CD4-positive, alpha-beta T cell treated with Interleukin-1 beta for 1 hour (primary cell): Measurements from ENCODE around the gene C15orf62.

Source experiments
- DNase-seq, 2 donors: peaks; one replicate each; pipeline ENCODE4 v3.0.0-alpha.2; 2020 to 2022

The C15orf62 gene

DNA sequence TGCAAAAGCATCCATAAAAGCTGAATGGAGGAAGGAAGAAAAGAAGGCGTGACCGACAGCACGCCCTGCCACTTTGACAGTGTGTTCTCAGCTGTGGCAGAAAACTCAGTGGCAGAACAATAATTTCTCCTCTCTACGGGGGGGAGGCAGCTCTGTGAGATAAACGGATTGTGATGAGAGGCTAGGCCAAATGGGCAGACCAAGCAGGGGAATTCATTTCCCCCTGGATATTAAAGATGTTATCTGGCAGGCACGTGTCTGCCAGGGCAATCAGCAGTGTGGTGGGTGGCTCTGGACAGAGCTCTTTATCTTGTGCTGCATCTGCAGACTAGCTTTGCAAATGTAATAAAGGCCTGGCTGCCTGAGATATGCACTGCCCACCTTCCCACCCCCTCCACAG is 12.8 kb upstream of the C15orf62 start:
- no peak for DNase-seq

DNA sequence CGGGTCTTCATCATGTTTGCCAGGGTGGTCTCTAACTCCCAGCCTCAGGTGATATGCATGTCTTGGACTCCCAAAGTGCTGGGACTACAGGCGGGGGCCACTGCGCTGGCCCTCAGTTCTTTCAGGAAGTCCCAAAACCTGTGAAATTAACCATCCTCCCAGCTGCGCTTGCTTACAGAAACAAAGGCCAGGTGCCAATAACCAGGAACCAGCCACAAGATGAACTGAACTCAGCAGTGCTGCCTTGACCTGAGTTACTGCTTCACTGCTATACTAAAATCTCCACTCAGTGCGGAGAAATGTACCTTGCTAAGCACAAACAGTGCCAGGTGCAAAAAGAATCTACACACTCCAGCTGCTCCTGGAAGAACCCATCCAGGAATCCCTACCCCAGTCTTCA is 9.8 kb upstream of the C15orf62 start:
- no peak for DNase-seq

GRCh38 chr15:40762919-40763800 is 6.6 kb upstream of the C15orf62 start:
- DNase-seq: peak; percentile 23 to 38

DNA sequence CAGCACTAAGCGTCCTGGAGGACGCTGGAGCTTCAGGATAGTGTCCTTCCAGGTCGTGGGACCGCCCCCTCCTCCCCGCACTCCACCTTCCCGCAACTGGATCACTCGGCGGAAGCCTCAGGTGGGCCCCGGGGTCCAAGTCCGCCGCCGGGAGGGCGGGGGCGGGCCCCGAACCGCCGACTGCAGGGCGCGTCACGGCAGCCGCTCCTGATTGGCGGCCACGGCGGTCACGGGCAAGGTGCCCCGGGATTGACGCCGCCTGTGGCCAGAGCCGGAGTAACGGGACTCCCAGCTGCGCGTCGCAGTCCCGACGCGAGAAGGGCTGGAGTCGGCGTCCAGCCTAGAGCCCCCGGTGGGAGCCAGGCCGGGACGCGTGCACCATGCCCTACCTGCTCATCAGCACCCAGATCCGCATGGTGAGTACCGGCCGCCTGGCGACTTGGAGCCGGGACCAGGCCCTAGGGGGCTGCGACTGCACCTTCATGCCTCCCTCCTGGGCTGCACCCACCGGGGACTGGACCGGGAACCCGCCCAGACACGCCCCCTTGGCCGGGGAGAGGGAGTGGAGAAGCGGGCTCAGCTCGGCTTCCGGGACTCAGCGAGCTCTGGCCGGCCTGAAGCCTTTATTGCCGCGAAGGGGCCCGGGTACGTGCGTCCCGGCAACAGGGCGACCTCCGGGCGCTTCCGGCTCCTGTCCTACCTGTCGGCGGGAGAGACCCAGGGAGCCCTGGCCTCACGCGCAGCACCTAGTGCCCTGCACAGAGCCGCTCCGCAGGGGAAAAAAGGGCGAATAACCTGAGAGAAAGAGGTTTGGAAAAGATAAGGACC is 5.8 kb upstream of the C15orf62 start, which contains the start of gene GCHFR:
TSS of gene GCHFR (plus strand) at position 268 of the 828 bp plus-strand sequence. CDS start at position 381, 113 bp downstream.
- DNase-seq: peak; percentile 63 to 73

- no peak for DNase-seq
Observed at GRCh38 chr15:40764629-40765103, 5.1 kb upstream of the C15orf62 start.

GRCh38 chr15:40766194-40766815 is 3.5 kb upstream of the C15orf62 start:
- no peak for DNase-seq

DNA sequence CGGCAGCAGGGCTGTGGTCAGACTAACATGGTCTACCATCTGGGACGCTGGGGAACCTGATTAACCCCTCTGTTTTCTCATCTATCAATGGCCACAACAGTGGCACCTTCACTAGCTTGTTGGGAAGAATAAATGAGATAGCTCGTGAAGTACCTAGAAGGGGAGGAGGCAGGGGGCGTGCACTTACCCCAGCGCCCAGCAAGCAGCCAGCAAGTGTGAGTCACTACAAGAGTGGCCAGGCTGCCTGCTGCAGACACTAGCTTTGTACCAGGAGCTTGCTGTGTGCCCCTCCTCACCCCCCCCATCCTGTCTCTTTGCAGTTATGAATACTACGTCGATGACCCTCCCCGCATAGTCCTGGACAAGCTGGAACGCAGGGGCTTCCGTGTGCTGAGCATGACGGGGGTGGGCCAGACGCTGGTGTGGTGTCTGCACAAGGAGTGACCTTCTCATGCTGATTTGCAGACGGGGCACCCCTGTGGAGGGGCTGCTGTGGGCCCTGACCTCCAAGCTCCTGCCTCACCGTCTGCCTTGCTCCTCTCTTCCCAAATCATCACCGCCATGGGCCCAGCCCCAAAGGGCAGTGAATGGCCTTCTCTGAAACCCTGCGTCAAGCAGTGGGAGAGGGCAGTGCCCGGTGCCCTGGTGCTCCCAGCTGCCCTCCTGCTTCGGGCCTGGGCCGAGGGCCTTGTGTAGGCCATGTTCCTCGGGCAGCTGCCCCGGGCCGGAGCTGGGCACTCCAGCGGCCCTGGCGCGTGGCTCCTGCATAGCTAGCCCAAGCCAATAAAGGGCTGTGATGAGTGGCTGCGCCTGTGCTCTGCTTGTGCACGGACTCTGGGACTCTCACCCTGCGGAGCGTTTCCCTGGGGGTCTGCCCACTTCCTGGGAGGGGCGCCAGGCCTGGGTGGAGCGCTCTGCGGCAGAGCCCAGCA is 2.6 kb upstream of the C15orf62 start:
- DNase-seq: no peak

GRCh38 chr15:40767838-40768500 is 1.8 kb upstream of the C15orf62 start:
- no peak for DNase-seq

GRCh38 chr15:40768521-40769273 is 1.1 kb upstream of the C15orf62 start:
- DNase-seq: no peak

DNA sequence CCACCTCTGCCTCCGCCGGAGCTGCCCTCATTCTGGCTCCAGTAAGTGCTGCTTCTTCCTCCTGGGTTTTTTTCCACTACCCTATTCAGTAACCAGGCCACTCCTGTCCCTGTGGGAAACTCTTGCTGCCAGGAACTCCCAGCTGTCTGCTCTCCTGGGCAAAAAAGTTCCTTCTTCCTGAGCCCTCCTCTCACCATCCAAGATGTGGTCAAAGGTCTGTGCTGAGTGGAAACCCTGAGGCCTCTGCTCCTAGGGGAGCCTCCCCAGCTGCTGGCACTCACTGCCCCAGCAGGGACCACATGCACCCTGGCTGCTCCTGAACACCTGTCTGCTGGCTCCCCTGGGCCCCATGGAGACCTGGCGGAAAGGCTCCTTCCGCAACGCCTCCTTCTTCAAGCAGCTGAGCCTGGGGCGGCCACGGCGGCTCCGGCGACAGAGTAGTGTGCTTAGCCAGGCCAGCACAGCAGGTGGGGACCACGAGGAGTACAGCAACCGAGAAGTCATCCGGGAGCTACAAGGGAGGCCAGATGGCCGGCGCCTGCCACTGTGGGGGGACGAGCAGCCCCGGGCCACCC is 454 bp downstream of the C15orf62 start:
- DNase-seq: no peak

GRCh38 chr15:40771242-40771641 is 1.5 kb downstream of the C15orf62 start:
- no peak for DNase-seq

GRCh38 chr15:40772014-40772413 is 2.2 kb downstream of the C15orf62 start:
- no peak for DNase-seq

GRCh38 chr15:40773496-40773895 is 3.7 kb downstream of the C15orf62 start:
- no peak for DNase-seq

- no peak for DNase-seq
Observed at GRCh38 chr15:40773902-40774301, 4.1 kb downstream of the C15orf62 start.

DNA sequence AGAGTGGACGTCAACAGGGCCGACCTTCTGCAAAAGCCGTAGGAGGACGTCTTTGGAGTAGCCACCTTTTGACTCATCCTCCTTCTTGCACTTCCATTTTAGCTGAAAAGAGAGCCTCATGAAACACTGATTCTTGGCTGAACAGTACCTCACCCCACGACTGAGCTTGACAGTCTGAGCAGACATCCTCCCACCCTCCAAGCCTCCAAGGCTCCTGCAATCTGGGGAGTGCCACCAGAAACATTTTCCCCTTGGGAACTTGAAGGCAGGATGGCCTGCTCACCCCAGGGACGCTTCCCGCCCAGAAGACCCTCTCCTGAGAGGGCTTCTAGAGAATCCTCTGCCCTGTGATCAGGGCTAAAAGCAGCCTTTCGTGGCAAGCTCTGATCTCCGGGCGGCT is 5.2 kb downstream of the C15orf62 start:
- DNase-seq: no peak

GRCh38 chr15:40775740-40776536 is 6.2 kb downstream of the C15orf62 start:
- no peak for DNase-seq

DNA sequence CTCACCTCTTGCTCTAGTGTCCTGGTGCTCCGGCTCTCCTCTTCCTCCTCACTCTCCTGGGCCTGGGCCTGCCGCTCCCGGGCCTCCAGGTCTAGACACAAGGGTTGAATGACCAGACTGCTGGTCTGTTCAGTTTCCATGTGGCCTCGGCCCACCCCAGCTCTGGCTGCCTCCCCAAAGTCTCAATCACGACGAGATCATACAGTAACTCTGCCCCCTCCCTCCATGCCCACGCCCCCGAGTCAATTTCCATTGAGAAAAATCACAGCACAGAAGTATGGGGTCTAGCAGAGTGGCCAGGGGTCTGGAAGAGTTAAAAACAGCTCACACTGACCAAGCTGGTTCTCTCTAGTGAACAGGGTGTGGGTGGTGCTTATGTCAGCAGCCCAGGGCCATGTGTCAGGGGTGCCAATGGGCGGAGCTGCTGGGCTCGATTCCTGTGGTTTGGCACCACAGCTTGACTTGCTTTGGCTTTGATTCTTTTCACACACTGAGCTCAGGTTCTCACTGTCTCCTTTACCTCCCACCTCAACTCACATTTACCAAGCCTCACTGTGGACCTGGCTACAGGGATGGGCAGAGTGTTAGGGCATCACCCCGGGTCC is 6.9 kb downstream of the C15orf62 start:
- DNase-seq: peak; percentile 64 to 65

DNA sequence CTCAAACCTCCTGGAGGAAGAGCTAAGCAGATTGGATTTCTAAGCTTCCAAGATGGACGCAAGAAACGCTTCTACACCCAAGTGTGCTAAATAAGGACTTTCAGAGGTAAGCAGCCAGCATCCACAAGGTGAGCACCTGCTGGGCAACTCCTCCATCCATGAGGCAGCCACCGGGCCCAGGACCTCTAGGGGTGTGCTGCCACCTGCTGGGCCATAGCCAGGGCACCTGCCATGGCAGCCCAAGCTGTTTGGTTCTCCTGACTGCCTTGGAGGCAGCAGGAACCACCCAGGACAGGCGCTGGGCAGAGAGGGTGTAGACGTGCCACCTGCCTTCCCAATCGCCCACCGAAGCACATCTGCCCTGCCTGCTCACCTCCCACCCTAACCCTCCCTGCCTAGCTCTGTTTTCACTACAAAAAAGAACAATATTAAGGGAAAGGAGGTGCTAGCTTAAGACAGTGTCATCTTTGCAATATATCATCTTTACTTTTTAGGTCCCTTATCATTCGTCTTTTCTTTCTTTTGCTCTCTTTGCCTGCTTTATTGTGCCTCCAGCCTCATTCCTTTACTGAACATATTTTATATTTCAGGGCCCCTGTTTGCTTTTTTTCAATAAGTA is 12.9 kb downstream of the C15orf62 start:
- DNase-seq: peak; percentile 81 to 82
